Ovary (tissue), 3 donors: ENCODE data around the gene COLQ.

Source experiments
- CTCF ChIP-seq, 3 donors: fragments of 450-650 bp in 2 of 3; fragments of 200-600 bp in 1 of 3; IDR thresholded peaks; one replicate each; pipeline versions ENCODE4 v1.5.1 to v1.8.0; 2016 to 2022; ENCODE audit warnings: antibody characterized with exemption in 3 of 3, mild to moderate bottlenecking in 1 of 3
- EP300 ChIP-seq: sonication (generic); formaldehyde crosslinking; IDR thresholded peaks from one replicate; pipeline ENCODE4 v1.6.1; 2017; ENCODE audit warnings: antibody characterized with exemption
- POLR2A ChIP-seq: fragments of 450-650 bp; IDR thresholded peaks from one replicate; pipeline ENCODE4 v1.6.1; 2017; ENCODE audit warnings: antibody characterized with exemption, mild to moderate bottlenecking, moderate library complexity
- donor health status: DM: no; HTN: no; CAD: no.

GRCh38 chr3:15486020-15486419 lies 35.5 kb downstream of the COLQ start:
- TF ChIP-seq CTCF (IDR thresholded peaks at IDR 0.05) = no peak
- TF ChIP-seq POLR2A = no peak
- no peak for TF ChIP-seq EP300
